ENCODE data around the gene ETHE1.
A peak's percentile ranks its signal among the peaks of the same experiment; 100 is the strongest.
"Not testable (repeated sequence)": the region's sequence is repeated elsewhere in the genome, so short reads cannot be mapped to it uniquely, and the experiment has no call there.

Gene ETHE1

DNA sequence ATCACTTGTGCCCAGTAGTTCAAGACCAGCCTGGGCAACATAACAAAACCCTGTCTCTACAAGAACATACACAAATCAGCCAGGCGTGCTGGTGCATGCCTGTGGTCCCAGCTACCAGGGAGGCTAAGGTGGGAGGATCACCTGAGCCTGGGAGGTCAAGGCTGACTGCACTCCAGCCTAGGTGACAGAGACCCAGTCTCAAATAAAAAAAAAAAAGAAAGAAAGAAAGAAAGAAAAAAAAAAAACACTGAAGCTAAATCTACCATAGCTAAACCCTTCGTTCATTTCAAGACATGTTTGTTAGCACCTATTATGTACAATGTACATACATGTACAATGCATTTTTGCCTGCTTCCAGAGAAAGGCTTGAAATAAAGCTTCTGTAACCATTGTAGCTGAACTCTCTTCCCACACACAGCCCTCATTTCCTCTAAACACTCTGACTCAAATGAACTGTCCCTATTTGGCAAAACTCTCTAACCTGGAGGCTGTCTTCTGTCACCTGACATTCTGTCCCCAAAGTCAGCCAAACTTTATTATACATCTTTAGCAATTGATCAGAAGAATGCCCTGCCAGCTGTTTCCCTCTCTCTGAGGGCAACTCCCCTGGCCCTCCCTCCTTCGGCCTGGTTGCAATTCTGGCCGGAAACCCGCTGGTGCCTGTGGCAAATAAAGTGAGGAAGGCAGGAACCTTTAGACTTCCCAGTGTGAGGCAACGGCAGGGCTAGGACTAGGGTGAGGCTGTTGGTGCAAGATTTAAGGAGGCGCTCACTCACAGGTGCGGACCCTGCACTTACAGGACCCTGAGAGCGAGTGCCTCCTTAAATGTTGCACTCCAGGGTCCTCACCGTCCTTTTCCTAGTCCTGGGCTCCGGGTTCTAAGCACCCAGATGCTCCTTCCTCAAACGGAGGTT lies 1.8 kb downstream of the ETHE1 start:
- peak; percentile 54 for DNase-seq (ENCODE audit: low spot score)

DNA sequence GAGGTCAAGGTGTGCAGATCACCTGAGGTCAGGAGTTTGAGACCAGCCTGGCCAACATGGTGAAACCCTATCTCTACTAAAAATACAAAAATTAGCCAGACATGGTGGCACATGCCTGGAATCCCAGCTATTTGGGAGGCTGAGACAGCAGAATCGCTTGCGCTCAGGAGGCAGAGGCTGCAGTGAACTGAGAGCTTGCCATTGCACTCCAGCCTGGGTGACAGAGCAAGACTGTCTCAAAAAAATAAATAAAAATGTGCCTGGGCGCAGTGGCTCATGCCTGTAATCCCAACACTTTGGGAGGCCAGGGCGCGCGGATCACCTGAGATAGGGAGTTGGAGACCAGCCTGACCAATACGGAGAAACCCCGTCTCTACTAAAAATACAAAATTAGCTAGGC lies 3.3 kb downstream of the ETHE1 start:
- not testable (repeated sequence) for DNase-seq (ENCODE audit: low spot score)

DNA sequence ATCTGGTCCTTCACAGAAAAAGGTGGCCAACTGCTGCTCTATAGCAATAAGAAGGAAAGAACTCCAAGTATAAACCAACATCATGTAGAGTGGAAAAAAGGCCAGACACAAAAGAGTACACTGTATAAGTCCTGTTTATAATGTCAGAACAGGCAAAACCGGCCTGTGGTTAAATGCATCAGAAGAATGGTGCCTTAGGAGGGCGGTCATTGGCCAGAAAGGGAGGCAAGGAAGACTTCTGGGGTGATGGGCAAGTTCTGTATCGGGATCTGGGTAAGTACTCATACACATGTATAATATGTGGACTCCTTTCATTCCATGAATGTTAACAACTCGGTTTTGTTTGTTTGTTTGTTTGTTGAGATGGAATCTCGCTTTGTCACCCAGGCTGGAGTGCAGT lies 4.1 kb downstream of the ETHE1 start:
- DNase-seq (ENCODE audit: low spot score): no peak

- peak; percentile 92 for DNase-seq (ENCODE audit: low spot score)
Measured at GRCh38 chr19:43519436-43520088, 7.4 kb downstream of the ETHE1 start.

- DNase-seq (ENCODE audit: low spot score): no peak
Measured at GRCh38 chr19:43518051-43518450, 8.9 kb downstream of the ETHE1 start.

GRCh38 chr19:43512399-43512798 lies 14.6 kb downstream of the ETHE1 start:
- DNase-seq (ENCODE audit: low spot score): not testable (repeated sequence)

GRCh38 chr19:43511324-43511723 lies 15.7 kb downstream of the ETHE1 start:
- DNase-seq (ENCODE audit: low spot score): no peak

GRCh38 chr19:43510713-43511112 lies 16.3 kb downstream of the ETHE1 start:
- DNase-seq (ENCODE audit: low spot score): no peak

DNA sequence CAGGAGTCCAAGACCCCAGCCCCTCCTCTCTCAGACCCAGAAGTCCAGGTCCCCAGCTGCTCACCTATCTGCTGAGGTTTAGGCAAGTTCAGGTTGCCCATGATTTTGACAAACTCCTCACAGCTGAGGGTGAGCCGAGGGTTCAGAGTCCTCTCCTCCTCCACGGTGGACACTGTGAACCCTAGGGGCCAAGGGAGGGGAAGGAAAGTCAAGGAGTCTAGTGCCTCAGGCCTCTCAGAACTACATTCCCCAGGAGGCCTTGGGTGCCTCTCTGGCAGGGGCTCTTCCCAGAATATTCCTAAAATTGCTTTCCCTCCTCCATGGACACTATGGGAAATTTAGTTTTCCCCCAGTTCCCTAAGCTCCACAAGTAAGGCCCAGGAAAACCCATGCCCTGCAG lies 19.1 kb downstream of the ETHE1 start:
- DNase-seq (ENCODE audit: low spot score): no peak

DNA sequence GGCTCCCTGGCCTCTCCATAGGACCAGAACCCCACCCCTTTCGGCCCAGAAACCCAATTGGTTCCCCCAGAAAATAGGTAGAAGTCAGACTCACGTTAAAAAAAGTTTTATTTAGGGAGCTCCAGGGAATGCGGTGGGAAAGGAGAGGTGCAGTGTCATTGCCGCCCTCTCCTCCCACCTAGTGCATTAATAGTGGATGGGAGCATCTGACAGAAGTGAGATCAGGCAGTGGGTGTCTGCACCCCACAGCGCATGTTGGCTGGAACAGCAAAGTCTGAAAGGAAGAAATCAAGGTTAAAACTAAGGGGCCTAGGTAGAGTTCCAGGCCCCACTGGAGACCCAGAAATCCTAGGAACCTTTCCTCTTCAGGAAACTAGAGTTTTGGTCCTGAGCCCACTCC lies 20.4 kb downstream of the ETHE1 start:
- DNase-seq (ENCODE audit: low spot score): no peak

GRCh38 chr19:43505941-43506340 lies 21.1 kb downstream of the ETHE1 start:
- DNase-seq (ENCODE audit: low spot score): no peak

- DNase-seq (ENCODE audit: low spot score): no peak
Measured at GRCh38 chr19:43505186-43505456, 21.9 kb downstream of the ETHE1 start.

- peak; percentile 39 for DNase-seq (ENCODE audit: low spot score)
Measured at GRCh38 chr19:43504426-43505185, 22.4 kb downstream of the ETHE1 start, which contains the start of gene PHLDB3. Gene PHLDB3 (minus strand): TSS chr19:43504746. CDS start chr19:43504118, 628 bp downstream.

DNA sequence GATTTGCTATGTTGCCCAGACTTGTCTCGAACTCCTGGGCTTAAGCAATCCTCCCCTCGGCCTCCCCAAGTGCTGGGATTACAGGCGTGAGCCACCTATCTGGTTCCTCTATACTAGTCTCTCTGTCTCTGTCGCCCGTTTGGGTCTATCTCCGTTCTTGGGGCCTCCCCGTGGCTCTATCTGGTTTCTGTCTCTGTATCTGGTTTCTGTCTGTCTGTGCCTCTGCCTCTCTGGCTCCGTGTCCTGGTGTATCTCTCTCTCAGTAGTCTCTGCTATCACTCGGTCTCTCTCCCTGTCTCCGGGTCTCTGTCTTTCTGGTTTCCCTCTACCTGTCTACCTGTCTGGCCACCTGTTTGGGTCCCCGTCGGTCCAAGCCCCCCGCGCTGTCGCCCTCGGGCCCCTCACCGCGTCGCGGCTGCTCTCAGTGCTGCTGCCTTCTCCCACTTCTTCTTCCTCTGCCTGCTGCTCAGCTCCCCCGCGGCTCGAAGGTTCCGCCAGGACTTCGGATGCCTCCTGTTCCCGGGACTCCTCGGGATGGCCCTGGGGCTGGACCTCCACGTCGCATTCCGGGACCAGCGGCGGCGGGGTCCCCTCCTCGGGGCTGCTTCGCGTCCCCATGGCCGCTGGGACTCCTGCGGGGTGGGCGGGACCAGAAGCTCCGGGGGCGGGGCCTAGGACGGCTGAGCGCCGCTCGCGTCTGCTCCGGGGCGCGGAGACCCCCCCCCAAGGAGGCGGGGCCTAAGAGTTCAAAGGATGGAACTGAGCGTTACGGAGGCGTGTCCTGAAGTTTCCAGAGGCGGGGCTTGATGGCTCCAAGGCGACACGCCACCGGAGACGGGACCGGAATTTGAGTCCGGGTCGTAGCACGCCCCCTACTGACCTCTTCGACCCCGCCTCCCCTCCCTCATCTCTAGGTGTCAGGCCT lies 23.2 kb downstream of the ETHE1 start:
- DNase-seq (ENCODE audit: low spot score): peak; percentile 97

GRCh38 chr19:43502419-43502976 lies 24.5 kb downstream of the ETHE1 start:
- DNase-seq (ENCODE audit: low spot score): no peak

DNA sequence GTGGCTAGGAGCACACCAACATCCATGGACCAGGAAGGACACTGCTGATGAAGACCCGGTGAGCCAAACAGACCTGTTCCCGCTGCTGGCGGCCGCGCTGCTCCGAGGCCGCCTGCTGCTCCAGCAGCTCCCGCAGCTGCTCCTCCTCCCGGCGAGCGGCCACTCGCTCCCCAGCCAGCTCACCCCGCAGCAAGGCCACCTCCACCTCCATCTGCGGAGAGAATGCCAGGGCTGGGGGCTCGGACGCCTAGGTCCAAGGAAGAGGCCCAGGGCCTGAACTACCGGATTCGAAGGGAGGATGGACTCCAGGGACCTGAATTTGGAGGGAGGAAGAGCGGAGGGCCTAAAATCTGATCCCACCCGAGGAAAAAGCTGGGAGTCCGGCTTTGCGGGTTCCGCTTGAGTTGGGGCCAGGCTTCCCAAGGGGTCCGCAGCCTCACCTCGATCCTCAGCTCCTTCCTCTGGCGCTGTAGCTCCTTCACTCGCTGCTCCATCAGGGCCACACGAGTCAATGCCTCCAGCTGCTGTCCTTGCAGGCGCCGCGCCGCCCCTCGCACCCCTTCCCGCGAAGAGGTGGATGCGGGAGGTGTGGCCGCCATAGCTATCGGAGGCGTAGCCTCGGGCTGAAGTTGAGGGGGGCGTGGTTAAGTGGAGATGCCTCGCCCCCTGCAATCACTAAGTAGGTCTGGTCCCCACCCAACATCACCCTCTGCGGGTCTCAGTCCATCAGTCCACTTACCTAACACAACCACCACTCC lies 25.2 kb downstream of the ETHE1 start:
- no peak for DNase-seq (ENCODE audit: low spot score)

- DNase-seq (ENCODE audit: low spot score): no peak
Measured at GRCh38 chr19:43499042-43499441, 28.0 kb downstream of the ETHE1 start.

DNA sequence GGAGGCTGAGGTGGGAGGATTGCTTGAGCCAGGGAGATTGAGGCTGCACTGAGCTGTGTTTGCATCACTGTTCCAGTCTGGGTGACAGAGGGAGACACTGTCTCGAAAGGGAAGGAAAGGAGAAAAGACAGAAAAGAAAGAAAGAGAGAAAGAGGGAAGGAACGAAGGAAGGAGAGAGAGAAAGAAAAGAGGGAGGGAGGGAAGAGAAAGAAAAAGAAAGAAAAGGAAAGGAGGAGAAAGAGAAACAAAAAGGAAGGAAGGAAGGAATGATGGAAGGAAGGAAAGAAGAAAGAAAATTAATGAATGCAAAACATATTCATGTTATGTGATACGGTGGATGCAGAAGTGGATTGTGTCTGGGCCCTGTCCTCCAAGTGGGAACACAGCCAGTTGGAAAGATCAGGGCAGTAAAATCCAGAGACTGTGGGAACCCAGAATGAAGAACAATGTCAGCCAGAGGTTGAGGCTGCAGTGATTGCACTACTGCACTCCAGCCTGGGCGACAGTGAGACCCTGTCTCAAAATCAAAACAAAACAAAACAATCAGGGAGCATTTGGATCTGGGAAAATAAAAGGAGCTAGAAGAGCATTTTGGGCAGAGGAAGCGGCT lies 28.7 kb downstream of the ETHE1 start:
- no peak for DNase-seq (ENCODE audit: low spot score)

DNA sequence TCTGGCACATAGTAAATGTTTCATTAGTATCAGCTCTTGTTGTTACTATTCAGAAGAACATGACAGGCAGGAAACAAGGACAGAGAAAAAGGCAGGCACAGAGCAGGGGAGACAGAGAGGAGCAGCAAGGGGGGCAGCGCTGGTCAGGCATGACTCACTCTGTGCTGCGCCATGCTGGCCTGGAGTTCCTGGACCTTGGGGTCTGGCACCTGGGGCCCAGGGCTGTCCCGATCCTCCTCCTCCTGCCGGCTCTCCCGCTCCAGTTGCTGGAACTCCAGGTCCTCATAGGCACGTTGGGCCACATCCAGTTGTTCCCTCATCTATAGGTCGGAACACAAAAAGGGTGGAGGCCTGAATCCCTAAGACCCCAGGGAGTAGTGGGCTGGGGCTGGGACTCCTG lies 30.0 kb downstream of the ETHE1 start:
- DNase-seq (ENCODE audit: low spot score): no peak

DNA sequence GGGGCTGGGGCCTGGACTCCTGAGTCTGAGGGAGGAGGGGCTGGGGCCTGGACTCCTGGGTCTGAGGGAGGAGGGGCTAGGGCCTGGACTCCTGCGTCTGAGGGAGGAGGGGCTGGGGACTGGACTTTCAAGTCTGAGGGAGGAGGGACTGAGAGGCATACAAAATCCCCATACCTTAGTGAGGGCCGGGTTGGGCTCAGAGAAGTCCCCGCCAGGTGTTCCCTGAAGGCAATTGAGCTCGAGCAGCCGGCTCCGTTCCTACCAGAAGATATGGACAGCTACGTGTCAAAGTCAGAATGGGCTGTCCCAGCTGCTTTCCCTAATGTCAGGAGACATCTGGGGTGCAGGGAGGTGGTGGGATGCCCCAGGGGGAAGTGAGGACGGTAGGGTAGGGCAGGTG lies 31.9 kb downstream of the ETHE1 start:
- DNase-seq (ENCODE audit: low spot score): no peak

All from Ammon's horn (tissue), 1 donor.